Endodermal cell (in vitro differentiated cells): ENCODE measurements around the gene NTN5. TPM values are rescaled to one million over a fixed set of nuclear protein-coding genes. Genes with fewer than 3 reads are reported as not detected.

Experiments used
- DNase-seq: peaks from one replicate; pipeline ENCODE4 v3.0.0-alpha.2; 2017
- H3K27ac ChIP-seq: 2 replicates; pipeline ENCODE4 v1.5.1; 2013; ENCODE audit warnings: mild to moderate bottlenecking, low read depth, low read length, moderate library complexity
- H3K27me3 ChIP-seq: 2 replicates; pipeline ENCODE4 v1.6.1; 2013; ENCODE audit warnings: mild to moderate bottlenecking, low read length, moderate library complexity; ENCODE audit not compliant: insufficient read depth, control insufficient read depth, poor library complexity, severe bottlenecking
- H3K36me3 ChIP-seq: 2 replicates; pipeline ENCODE4 v1.7.0; 2013; ENCODE audit warnings: mild to moderate bottlenecking, low read length, moderate library complexity; ENCODE audit not compliant: control insufficient read depth, insufficient read depth
- H3K4me1 ChIP-seq: one replicate; pipeline ENCODE4 v1.7.0; 2013; ENCODE audit warnings: low read length; ENCODE audit not compliant: control insufficient read depth, insufficient read depth
- H3K4me3 ChIP-seq: 2 replicates; pipeline ENCODE4 v1.5.1; 2013; ENCODE audit warnings: mild to moderate bottlenecking, low read length, moderate library complexity
- H3K9ac ChIP-seq: 2 replicates; pipeline ENCODE4 v1.6.1; 2013; ENCODE audit warnings: mild to moderate bottlenecking, low read length, moderate library complexity; ENCODE audit not compliant: poor library complexity, severe bottlenecking; ENCODE audit errors: extremely low read depth
- H3K9me3 ChIP-seq: 2 replicates; pipeline ENCODE4 v1.6.1; 2013; ENCODE audit warnings: mild to moderate bottlenecking, low read length, moderate library complexity; ENCODE audit not compliant: control insufficient read depth
- H3K27ac Mint-ChIP-seq: 2 replicates; pipeline ENCODE4 v1.8.0; 2020; ENCODE audit warnings: mixed read lengths
- H3K27me3 Mint-ChIP-seq: 2 replicates; pipeline ENCODE4 v1.8.0; 2021; ENCODE audit warnings: mild to moderate bottlenecking, mixed read lengths; ENCODE audit not compliant: insufficient read depth
- H3K36me3 Mint-ChIP-seq: 2 replicates; pipeline ENCODE4 v1.8.0; 2020; ENCODE audit warnings: low read depth, mixed read lengths
- H3K4me1 Mint-ChIP-seq: 2 replicates; pipeline ENCODE4 v1.8.0; 2020; ENCODE audit warnings: mixed read lengths
- H3K4me3 Mint-ChIP-seq: 2 replicates; pipeline ENCODE4 v1.8.0; 2020; ENCODE audit warnings: mild to moderate bottlenecking, moderate library complexity, mixed read lengths
- H3K9me3 Mint-ChIP-seq: 2 replicates; pipeline ENCODE4 v1.8.0; 2020; ENCODE audit warnings: mild to moderate bottlenecking, mixed read lengths
- WGBS, 2 experiments: methylation state at CpG; one replicate each; pipeline versions ENCODE4 v1.1.5 to v1.1.7; 2013; ENCODE audit warnings: missing lambda C conversion rate in 2 of 2, mixed read lengths in 1 of 2; ENCODE audit not compliant: insufficient coverage in 1 of 2, insufficient read length in 1 of 2; 5-methylcytosine and 5-hydroxymethylcytosine counted together
- total RNA-seq, 2 donors: library from RNA; stranded (reverse); fragmentation: NEBNext Ultra II Directional in 1 of 2; extraction: Animal tissue kit (Norgen Biotek cat#: 25700) in 1 of 2; gene quantifications; 2 replicates in 1 of 2; 3 replicates in 1 of 2; pipeline ENCODE4 v1.2.1, GENCODE V29; 2021
- TF ChIP-seq, protein P1 (sequence below): fragments of 200-600 bp; sonication (generic); conservative IDR thresholded peaks from 2 replicates; pipeline ENCODE4 v1.5.0; 2021; ENCODE audit warnings: antibody characterized with exemption, mild to moderate bottlenecking

The NTN5 gene
- total RNA-seq, 2 donors from 2014 or later, result 1.2 to 1.4 TPM

DNA sequence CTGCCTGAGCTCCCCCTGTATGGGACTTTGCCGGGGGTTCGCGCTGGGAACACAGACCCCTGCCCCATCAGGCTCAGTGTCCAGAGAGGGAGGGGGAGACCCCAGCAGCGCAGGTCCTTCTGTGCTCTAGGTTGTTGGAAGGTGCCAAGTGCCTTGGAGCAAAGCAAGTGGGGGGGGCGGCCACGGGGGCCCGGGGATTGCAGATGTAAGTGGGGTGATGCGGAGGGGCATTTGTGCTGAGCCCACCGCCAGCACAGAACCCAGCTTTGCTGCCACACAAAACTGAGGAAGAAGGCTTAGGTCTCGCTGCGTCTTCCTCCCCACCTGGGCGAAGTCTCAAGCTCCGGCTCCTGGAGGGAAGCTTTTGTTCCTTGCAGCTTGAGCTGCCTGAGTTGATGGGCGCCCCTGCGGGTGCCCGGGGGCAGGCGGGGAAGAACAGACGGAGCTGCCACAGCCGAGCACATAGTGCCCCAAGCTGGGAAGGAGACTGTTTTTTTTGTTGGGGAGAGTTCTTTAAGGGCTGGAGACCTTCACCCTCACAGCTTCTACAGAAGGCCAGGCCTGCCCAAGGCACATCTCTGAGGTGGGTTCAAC, 1.5 kb upstream of the NTN5 start:
- no peaks in the 10 kb centered on the region for H3K27me3 ChIP-seq
- no peaks in the 10 kb centered on the region for H3K9me3 Mint-ChIP-seq
- TF ChIP-seq, protein P1, sequence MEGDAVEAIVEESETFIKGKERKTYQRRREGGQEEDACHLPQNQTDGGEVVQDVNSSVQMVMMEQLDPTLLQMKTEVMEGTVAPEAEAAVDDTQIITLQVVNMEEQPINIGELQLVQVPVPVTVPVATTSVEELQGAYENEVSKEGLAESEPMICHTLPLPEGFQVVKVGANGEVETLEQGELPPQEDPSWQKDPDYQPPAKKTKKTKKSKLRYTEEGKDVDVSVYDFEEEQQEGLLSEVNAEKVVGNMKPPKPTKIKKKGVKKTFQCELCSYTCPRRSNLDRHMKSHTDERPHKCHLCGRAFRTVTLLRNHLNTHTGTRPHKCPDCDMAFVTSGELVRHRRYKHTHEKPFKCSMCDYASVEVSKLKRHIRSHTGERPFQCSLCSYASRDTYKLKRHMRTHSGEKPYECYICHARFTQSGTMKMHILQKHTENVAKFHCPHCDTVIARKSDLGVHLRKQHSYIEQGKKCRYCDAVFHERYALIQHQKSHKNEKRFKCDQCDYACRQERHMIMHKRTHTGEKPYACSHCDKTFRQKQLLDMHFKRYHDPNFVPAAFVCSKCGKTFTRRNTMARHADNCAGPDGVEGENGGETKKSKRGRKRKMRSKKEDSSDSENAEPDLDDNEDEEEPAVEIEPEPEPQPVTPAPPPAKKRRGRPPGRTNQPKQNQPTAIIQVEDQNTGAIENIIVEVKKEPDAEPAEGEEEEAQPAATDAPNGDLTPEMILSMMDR, result no peak
- no peak overlapping the region for H3K4me3 Mint-ChIP-seq
- no peak overlapping the region for H3K9ac ChIP-seq
- no peaks in the 10 kb centered on the region for H3K4me1 ChIP-seq
- H3K27ac ChIP-seq, result no peak overlapping the region
- H3K36me3 ChIP-seq, result no peaks in the 10 kb centered on the region
- no peak overlapping the region for H3K27ac Mint-ChIP-seq
- DNase-seq, result peak; percentile 75
- WGBS, 2 experiments, result 64 to 84% methylated on average over 9 to 19 of the region's 19 CpGs
- peaks cover 17% of the 10 kb centered on the region for H3K27me3 Mint-ChIP-seq
- H3K36me3 Mint-ChIP-seq, result no peaks in the 10 kb centered on the region
- H3K4me1 Mint-ChIP-seq, result peaks cover 10% of the 10 kb centered on the region
- no peak overlapping the region for H3K4me3 ChIP-seq
- no peaks in the 10 kb centered on the region for H3K9me3 ChIP-seq

DNA sequence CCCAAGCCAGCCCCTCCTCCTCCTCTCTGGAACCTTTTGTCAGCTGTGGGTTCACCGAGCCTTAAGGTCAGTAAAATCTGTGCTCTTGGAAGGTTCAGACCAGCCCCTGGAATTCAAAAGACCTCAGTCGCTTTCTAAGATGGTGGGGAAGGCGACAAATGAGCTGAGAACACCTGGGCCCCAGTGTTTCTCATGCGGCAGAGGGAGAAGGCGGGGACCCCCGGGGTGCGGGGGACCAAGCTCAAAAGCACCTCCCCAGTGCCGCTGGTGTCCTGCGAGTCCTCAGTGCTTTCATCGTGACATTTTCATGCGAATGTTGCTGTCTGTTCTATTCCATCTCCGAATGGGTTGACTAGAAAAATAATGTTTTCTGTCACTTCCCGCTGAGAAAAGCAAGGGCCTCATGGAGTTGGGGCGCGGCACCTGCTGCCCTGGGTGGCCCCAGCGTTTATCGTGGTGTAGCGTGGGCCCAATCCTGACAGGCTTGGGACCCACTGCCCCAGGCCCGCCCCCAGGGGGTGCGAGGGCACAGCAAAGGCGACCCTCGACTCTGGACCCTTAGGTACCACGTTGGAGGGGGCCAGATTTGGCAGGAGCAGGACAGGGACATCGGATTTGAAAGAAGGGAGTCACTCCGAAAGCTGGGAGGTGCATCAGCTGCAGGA, 751 bp upstream of the NTN5 start:
- Mint-ChIP-seq H3K4me3 (peak overlapping the region; percentile 18), H3K27ac (no peak overlapping the region), H3K9me3 (no peaks in the 10 kb centered on the region), H3K27me3 (peaks cover 17% of the 10 kb centered on the region), H3K36me3 (no peaks in the 10 kb centered on the region), H3K4me1 (peaks cover 10% of the 10 kb centered on the region)
- TF ChIP-seq, protein P1, result no peak
- Histone ChIP-seq H3K9ac (no peak overlapping the region), H3K9me3 (no peaks in the 10 kb centered on the region), H3K4me3 (no peak overlapping the region), H3K27ac (no peak overlapping the region), H3K36me3 (no peaks in the 10 kb centered on the region), H3K4me1 (no peaks in the 10 kb centered on the region), H3K27me3 (no peaks in the 10 kb centered on the region)
- DNase-seq, result no peak
- WGBS, 2 experiments, result 70 to 82% methylated on average over 22 to 25 of the region's 25 CpGs

DNA sequence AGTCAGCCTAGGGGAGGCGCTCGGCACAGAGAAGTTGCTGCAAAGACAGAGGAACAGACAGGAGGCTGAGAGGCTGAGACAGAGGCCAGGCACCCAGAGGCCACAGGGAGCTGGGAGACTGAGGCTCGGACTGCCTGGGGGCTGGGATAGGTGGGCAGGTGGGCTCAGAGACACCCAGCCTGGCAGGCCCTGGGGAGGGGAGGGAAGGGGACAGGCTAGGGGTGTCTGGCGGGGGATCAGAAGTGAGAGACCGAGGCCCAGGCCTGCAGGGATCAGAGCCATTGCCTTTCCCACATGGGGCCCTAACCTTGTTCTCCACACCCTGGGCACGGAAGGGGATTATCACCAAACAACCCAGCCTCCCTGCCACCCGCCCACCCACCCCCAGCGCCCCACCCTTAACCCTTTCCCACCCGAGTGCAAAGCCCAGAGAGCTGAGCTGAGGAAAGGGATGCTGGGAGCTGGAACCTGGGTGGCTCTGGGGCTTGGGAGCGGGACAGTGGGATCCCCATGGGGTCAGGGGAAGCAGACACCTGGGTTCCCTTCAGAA, 1.3 kb downstream of the NTN5 start:
- Histone ChIP-seq H3K27me3 (no peaks in the 10 kb centered on the region), H3K4me1 (no peaks in the 10 kb centered on the region), H3K27ac (no peak overlapping the region), H3K9me3 (no peaks in the 10 kb centered on the region), H3K4me3 (no peak overlapping the region), H3K36me3 (no peaks in the 10 kb centered on the region), H3K9ac (no peak overlapping the region)
- 85 to 87% methylated on average over 4 to 7 of the region's 10 CpGs for WGBS, 2 experiments
- H3K36me3 Mint-ChIP-seq, result no peaks in the 10 kb centered on the region
- peaks cover 10% of the 10 kb centered on the region for H3K4me1 Mint-ChIP-seq
- TF ChIP-seq, protein P1, result no peak
- H3K27ac Mint-ChIP-seq, result no peak overlapping the region
- no peak overlapping the region for H3K4me3 Mint-ChIP-seq
- H3K27me3 Mint-ChIP-seq, result peaks cover 14% of the 10 kb centered on the region
- no peak for DNase-seq
- no peaks in the 10 kb centered on the region for H3K9me3 Mint-ChIP-seq
